HepG2 (cell line): ENCODE measurements around the gene JTB. TPM values are rescaled to one million over a fixed set of nuclear protein-coding genes. Genes with fewer than 3 reads are reported as not detected.
A peak's percentile ranks its signal among the peaks of the same experiment; 100 is the strongest.

ENCODE experiments used
- BORCS8-MEF2B ChIP-seq: sonication (generic); formaldehyde crosslinking; IDR thresholded peaks from 2 replicates; pipeline ENCODE4 v1.8.0; 2022; ENCODE audit warnings: mild to moderate bottlenecking, missing genetic modification reagents
- CERS6 ChIP-seq: sonication (generic); formaldehyde crosslinking; IDR thresholded peaks from 2 replicates; pipeline ENCODE4 v1.5.0; 2020; ENCODE audit warnings: missing genetic modification reagents
- E2F5 ChIP-seq: sonication (generic); formaldehyde crosslinking; conservative IDR thresholded peaks from 2 replicates; pipeline ENCODE4 v1.4.0; 2020; ENCODE audit warnings: missing genetic modification reagents
- GABPA ChIP-seq, 2 experiments: IDR thresholded peaks; 2 replicates each; pipeline ENCODE4 v1.6.1; 2011 to 2016; ENCODE audit warnings: low read depth in 2 of 2, low read length in 1 of 2, missing biosample characterization in 1 of 2, missing genetic modification characterization in 1 of 2
- KIAA2018 ChIP-seq: sonication (generic); formaldehyde crosslinking; IDR thresholded peaks from 2 replicates; pipeline ENCODE4 v1.5.0; 2020; ENCODE audit warnings: mild to moderate bottlenecking, missing genetic modification reagents, borderline replicate concordance
- KLF9 ChIP-seq: IDR thresholded peaks from 2 replicates; pipeline ENCODE4 v1.6.1; 2016; ENCODE audit warnings: low read depth
- MAX ChIP-seq: IDR thresholded peaks from 2 replicates; pipeline ENCODE4 v1.6.1; 2012; ENCODE audit warnings: inconsistent platforms
- NFKB2 ChIP-seq: sonication (generic); formaldehyde crosslinking; IDR thresholded peaks from 2 replicates; pipeline ENCODE4 v1.4.0; 2020; ENCODE audit warnings: missing genetic modification reagents, borderline replicate concordance
- POGZ ChIP-seq: sonication (generic); formaldehyde crosslinking; IDR thresholded peaks from 2 replicates; pipeline ENCODE4 v1.4.0; 2020; ENCODE audit warnings: mild to moderate bottlenecking, missing genetic modification reagents
- PRDM15 ChIP-seq: sonication (generic); formaldehyde crosslinking; IDR thresholded peaks from 2 replicates; pipeline ENCODE4 v1.4.0; 2020; ENCODE audit warnings: missing genetic modification reagents
- SAP130 ChIP-seq: IDR thresholded peaks from 2 replicates; pipeline ENCODE4 v1.6.1; 2016; ENCODE audit warnings: low read depth
- TAF15 ChIP-seq: fragments of 200-400 bp; formaldehyde crosslinking; IDR thresholded peaks from one replicate; pipeline ENCODE4 v1.6.1; 2018; ENCODE audit warnings: mild to moderate bottlenecking, low read depth, low read length; ENCODE audit not compliant: poor library complexity, severe bottlenecking
- ZNF816 ChIP-seq: sonication (generic); formaldehyde crosslinking; IDR thresholded peaks from 2 replicates; pipeline ENCODE4 v1.8.0; 2022; ENCODE audit warnings: missing genetic modification reagents, mild to moderate bottlenecking, borderline replicate concordance
- polyA plus RNA-seq, 8 experiments: library from polyadenylated mRNA; depleted of rRNA in 3 of 8; stranded (reverse) in 7 of 8; unstranded in 1 of 8; fragments of >200 nt; fragmentation: Illumina TruSeq in 4 of 8; extraction: Trizol in 4 of 8; gene quantifications; 2 replicates each; pipeline versions ENCODE4 v1.2.1 to v1.2.3, GENCODE V29; 2011 to 2016; ENCODE audit warnings: low read depth in 4 of 8, missing spikeins in 1 of 8, mixed read lengths in 1 of 8; ENCODE audit not compliant: insufficient read depth in 1 of 8
- total RNA-seq, 5 experiments: library from RNA; depleted of rRNA; stranded (reverse); fragments of >200 nt; fragmentation: Illumina TruSeq; extraction: Trizol; gene quantifications; 2 replicates each; pipeline ENCODE4 v1.2.3, GENCODE V29; 2016; ENCODE audit warnings: low read depth in 1 of 5

Gene JTB
- total and polyA plus RNA-seq, 2 of the 13 experiments (the other 11 are each of a cell fraction or from before 2014, with no cell fraction given), result 96.7 to 99.2 TPM

- TF ChIP-seq PRDM15, result no peak
- peak; percentile 73; the same call in 1 of the 2 replicates for TF ChIP-seq BORCS8-MEF2B
- TF ChIP-seq TAF15, result no peak
- TF ChIP-seq KIAA2018 (CRISPR knock-in tag), result no peak
- TF ChIP-seq CERS6 (CRISPR knock-in tag), result no peak
- TF ChIP-seq POGZ, result peak; percentile 36
- 0 out of 2 replicates have a peak, but pooled peaks have one; percentile 21 for TF ChIP-seq KLF9
- TF ChIP-seq MAX, result peak; percentile 95
- peak; percentile 89 for TF ChIP-seq SAP130 (CRISPR knock-in tag)
- TF ChIP-seq NFKB2 (CRISPR knock-in tag), result peak; percentile 93
- TF ChIP-seq ZNF816 (CRISPR knock-in tag), result peak; percentile 93; the same call in 1 of the 2 replicates
- no peak for TF ChIP-seq GABPA (IDR thresholded peaks at IDR 0.05; ENCODE audit: low read depth, low read length)
- peak; percentile 75 for TF ChIP-seq GABPA (CRISPR knock-in tag; IDR thresholded peaks at IDR 0.05; ENCODE audit: low read depth)
- 0 out of 2 replicates have a peak, but pooled peaks have one; percentile 18 for TF ChIP-seq E2F5 (CRISPR knock-in tag)
Observed at GRCh38 chr1:153977250-153978240, at the start of gene JTB (continued).
